ENCODE results near the gene RALGAPA1.

RALGAPA1 gene

DNA sequence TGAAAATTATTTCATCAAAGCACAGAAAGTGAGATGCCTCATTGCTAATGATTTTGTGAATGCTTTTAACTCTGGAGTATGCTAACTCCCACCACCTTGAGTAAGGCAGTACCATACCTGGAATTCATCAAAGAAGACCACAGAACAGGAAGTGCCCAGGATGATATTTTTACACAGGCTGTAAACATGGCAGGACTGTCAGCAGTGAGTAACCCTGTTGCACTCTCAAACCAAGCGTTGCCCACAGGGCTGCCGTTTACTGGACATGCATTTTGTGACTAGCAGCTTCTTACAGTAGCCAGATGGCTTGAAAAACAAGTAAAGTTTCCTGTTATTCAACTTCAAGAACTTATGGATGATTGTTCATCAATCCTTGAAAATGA, 42.4 kb downstream of the RALGAPA1 start:
- TF ChIP-seq, protein P1, sequence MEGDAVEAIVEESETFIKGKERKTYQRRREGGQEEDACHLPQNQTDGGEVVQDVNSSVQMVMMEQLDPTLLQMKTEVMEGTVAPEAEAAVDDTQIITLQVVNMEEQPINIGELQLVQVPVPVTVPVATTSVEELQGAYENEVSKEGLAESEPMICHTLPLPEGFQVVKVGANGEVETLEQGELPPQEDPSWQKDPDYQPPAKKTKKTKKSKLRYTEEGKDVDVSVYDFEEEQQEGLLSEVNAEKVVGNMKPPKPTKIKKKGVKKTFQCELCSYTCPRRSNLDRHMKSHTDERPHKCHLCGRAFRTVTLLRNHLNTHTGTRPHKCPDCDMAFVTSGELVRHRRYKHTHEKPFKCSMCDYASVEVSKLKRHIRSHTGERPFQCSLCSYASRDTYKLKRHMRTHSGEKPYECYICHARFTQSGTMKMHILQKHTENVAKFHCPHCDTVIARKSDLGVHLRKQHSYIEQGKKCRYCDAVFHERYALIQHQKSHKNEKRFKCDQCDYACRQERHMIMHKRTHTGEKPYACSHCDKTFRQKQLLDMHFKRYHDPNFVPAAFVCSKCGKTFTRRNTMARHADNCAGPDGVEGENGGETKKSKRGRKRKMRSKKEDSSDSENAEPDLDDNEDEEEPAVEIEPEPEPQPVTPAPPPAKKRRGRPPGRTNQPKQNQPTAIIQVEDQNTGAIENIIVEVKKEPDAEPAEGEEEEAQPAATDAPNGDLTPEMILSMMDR (IDR thresholded peaks at IDR 0.05; ENCODE audit: low read depth, low read length) = no peak
- DNase-seq (ENCODE audit: extremely low read depth, low read depth) = no peak

DNA sequence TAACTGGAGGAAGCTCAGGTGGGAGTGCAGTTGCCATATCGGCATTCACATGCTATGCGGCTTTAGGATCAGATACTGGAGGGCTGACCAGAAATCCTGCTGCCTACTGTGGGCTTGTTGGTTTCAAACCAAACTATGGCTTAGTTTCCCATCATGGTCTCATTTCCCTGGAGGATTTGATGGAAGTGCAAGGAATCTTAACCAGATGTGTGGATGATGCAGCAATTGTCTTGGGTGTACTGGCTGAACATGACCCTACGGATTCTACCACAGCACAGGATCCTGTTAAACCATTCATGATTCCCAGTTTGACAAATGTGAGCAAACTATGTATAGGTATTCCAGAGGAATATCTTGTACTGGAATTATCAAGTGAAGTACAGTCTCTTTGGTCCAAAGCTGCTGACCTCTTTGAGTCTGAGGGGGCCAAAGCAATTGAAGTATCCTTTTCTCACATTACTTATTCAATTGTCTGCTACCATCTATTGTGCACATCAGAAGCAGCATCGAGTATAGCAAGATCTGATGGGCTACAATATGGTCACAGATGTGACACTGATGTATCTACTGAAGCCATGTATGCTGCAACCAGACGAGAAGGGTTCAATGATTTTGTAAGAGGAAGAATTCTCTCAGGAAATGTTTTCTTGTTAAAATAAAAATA, 42.9 kb downstream of the RALGAPA1 start:
- TF ChIP-seq, protein P1 (IDR thresholded peaks at IDR 0.05; ENCODE audit: low read depth, low read length) = no peak
- no peak for DNase-seq (ENCODE audit: extremely low read depth, low read depth)

DNA sequence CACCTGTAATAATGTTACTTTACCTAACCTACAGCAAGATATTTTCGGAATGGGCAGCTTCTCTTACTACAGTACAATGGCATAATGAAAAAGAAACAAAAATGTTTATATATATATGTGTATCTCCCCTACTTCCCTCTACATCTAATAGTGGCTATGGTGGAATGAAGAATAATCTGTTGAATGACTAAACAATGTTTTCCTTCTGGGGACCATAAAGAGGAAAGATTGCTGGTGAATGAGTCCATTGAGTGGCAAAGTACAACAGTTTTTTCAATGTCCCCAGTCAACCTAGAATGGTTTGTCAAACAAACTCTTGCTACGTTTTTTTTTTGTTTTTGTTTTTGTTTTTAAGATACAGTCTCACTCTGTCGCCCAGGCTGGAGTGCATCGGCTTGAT, 47.2 kb downstream of the RALGAPA1 start:
- TF ChIP-seq, protein P1 (IDR thresholded peaks at IDR 0.05; ENCODE audit: low read depth, low read length) = no peak
- DNase-seq (ENCODE audit: extremely low read depth, low read depth) = no peak

DNA sequence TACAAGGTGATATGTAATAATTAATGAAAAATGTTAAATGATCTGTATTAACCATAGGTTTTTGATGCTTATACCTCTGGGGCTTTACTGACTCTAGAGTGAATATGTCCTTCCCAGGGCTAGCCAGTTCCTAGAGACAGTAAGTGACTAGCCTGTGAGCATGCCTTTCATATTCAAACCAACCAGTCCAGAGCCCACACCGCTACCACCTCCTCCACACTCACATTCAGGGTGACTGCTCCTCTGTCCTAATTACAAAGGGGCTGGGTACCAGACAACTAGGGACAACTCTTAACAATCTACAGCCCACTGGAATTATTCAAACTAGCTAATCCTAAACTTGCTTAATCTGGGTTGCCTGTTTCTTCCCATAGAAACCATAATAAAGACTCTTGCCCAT, 49.0 kb downstream of the RALGAPA1 start:
- no peak for DNase-seq (ENCODE audit: extremely low read depth, low read depth)
- TF ChIP-seq, protein P1 (IDR thresholded peaks at IDR 0.05; ENCODE audit: low read depth, low read length) = no peak

DNA sequence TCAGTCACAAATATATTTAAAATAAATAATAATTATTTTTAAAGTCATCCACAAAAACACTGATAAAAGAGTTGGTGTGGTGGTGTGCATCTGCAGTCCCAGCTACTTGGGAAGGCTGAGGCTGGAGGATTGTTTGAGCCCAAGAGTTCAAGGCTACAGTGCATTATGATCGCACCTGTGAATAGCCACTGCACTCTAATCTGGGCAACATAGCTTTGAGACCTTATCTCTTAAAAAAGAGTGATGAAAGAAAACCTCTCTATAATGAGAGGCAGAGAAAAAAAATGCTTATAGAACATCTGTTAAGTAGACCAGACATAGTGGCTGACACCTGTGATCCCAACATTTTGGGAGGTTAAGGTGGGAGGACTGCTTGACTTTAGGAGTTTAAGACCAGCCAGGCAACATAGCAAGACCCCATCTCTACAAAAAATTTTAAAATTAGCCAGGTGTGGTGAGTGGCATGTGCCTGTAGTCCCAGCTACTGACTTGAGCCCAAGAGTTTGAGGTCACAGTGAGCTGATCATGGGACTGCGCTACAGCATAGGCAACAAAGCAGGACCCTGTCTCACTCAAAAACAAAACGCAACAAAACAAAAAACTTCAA, 50.5 kb downstream of the RALGAPA1 start:
- no peak for DNase-seq (ENCODE audit: extremely low read depth, low read depth)

DNA sequence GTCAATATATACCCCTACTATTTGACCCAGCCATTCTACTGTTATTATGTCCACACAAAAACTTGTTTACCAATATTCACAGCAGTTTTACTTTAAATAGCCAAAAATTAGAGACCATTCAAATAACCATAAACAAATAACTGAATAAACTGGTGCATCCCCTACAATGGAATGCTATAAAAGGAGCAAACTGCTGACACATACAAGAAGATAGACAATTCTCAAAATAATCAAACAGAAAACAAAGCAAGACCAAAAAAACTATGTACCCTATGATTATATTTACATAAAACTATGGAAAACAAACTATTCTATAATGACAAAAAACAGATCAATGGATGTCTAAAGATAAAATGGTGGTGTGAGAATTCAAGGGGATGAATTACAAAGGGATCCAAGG, 54.4 kb downstream of the RALGAPA1 start:
- DNase-seq (ENCODE audit: extremely low read depth, low read depth) = no peak
- TF ChIP-seq, protein P1 (IDR thresholded peaks at IDR 0.05; ENCODE audit: low read depth, low read length) = no peak

More for the DNA sequence above, 50.5 kb downstream of the RALGAPA1 start:
- TF ChIP-seq, protein P1 (IDR thresholded peaks at IDR 0.05; ENCODE audit: low read depth, low read length) = no peak

DNA sequence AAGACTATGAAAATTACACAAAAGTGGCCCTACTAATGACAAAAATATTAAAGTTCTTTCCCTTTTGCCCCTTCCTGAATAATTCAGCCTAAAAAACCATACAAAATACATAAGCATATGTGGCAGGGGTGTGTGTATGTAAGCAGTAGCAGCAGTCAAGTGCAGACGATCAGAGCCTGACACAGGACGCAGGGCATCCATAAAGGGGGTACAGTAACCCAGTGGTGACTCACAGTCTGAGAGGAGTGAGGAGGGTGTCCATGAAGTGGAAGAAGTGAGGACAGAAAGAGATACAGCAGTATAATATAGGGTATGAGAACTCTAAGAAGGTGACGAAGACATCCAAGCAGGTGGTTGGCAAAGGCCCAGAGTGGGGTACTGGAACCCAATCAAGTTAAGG, 56.7 kb downstream of the RALGAPA1 start:
- TF ChIP-seq, protein P1 (IDR thresholded peaks at IDR 0.05; ENCODE audit: low read depth, low read length) = no peak
- no peak for DNase-seq (ENCODE audit: extremely low read depth, low read depth)
